ENCODE results near the gene TTBK1. TPM values are rescaled to one million over a fixed set of nuclear protein-coding genes. Genes with fewer than 3 reads are reported as not detected.

Gene TTBK1
- total RNA-seq, 2 donors from 2014 or later: 0.26 to 0.33 TPM

DNA sequence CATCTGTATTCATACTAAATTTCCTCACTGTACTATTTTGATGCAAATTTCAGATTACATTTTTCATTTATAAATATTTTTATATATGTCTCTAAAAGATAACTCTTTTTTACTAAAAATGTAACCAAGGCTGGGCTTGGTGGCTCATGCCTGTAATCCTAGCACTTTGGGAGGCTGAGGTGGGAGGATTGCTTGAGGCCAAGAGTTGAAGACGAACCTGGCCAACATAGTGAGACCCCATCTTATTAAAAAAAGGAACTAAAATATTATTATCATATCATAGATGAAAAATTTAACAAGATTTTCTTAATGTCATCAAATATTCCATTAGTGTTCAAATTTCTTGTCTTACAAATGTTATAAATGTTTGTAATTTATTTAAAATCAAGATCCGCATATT is 7.4 kb upstream of the TTBK1 start:
- no peaks in the 10 kb centered on the region for H3K9me3 ChIP-seq
- no peak overlapping the region for H3K4me3 ChIP-seq
- TF ChIP-seq POLR2A (IDR thresholded peaks at IDR 0.05): no peak
- no peak for TF ChIP-seq CTCF (IDR thresholded peaks at IDR 0.05)
- ATAC-seq (no peak), DNase-seq (no peak)
- no peak overlapping the region for H3K27ac ChIP-seq
- intact Hi-C loops (cut with DNase I): no loop called here
- no peaks in the 10 kb centered on the region for H3K4me1 ChIP-seq
- H3K36me3 ChIP-seq (replicated peaks in 1 of 2; ENCODE audit: insufficient read depth in 1 of 2, low read depth in 2 of 2): no peaks in the 10 kb centered on the region
- no peaks in the 10 kb centered on the region for H3K27me3 ChIP-seq
- 80% methylated on average over 2 of the region's 2 CpGs for WGBS, 2 donors

GRCh38 chr6:43239054-43239453 is 4.2 kb upstream of the TTBK1 start:
- Histone ChIP-seq H3K4me1 (no peaks in the 10 kb centered on the region), H3K36me3 (replicated peaks in 1 of 2; ENCODE audit: insufficient read depth in 1 of 2, low read depth in 2 of 2) (no peaks in the 10 kb centered on the region), H3K27me3 (peaks cover 0 to 6% of the 10 kb centered on the region in 2 donors), H3K9me3 (no peaks in the 10 kb centered on the region), H3K27ac (no peak overlapping the region), H3K4me3 (no peak overlapping the region)
- ATAC-seq (no peak), DNase-seq (no peak)
- WGBS, 2 donors: 52 to 54% methylated on average over 2 of the region's 2 CpGs
- TF ChIP-seq POLR2A (IDR thresholded peaks at IDR 0.05): no peak
- TF ChIP-seq CTCF (IDR thresholded peaks at IDR 0.05): no peak
- intact Hi-C loops (cut with DNase I): no loop called here

DNA sequence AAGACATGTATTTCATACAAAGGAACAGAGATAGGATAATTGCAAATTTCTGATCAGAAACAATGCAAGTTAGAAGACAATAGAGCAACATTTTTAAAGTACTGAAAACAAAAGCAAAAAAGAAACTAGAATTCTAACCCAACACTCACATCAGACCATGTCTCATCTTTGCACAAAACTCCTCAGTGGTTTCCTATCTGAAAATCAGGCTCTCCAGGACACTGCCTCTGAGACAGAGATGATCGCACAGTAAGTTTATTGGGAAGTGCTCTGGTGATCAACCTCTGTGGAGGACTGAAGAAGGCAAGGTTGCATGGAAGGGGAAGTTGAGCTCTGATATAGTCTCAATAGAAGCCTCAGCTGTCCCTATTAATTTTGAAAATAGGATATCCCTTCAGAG is 2.3 kb upstream of the TTBK1 start:
- ATAC-seq: no peak
- no peak for DNase-seq
- H3K27me3 ChIP-seq: peaks cover 0 to 6% of the 10 kb centered on the region in 2 donors

GRCh38 chr6:43241446-43241845 is 1.8 kb upstream of the TTBK1 start:
- intact Hi-C loops (cut with DNase I): no loop called here
- Histone ChIP-seq H3K27me3 (peaks cover 0 to 6% of the 10 kb centered on the region in 2 donors), H3K4me1 (peaks cover 2% of the 10 kb centered on the region), H3K9me3 (no peaks in the 10 kb centered on the region), H3K36me3 (replicated peaks in 1 of 2; ENCODE audit: insufficient read depth in 1 of 2, low read depth in 2 of 2) (no peaks in the 10 kb centered on the region), H3K4me3 (no peak overlapping the region), H3K27ac (no peak overlapping the region)
- DNase-seq (no peak), ATAC-seq (no peak)
- TF ChIP-seq POLR2A (IDR thresholded peaks at IDR 0.05): no peak
- no peak for TF ChIP-seq CTCF (IDR thresholded peaks at IDR 0.05)
- 83 to 87% methylated on average over 2 of the region's 2 CpGs for WGBS, 2 donors

More for the DNA sequence above, 2.3 kb upstream of the TTBK1 start:
- 90 to 94% methylated on average over 1 of the region's 1 CpG for WGBS, 2 donors
- Histone ChIP-seq H3K27ac (no peak overlapping the region), H3K4me3 (no peak overlapping the region), H3K4me1 (no peaks in the 10 kb centered on the region), H3K36me3 (replicated peaks in 1 of 2; ENCODE audit: insufficient read depth in 1 of 2, low read depth in 2 of 2) (no peaks in the 10 kb centered on the region), H3K9me3 (no peaks in the 10 kb centered on the region)
- TF ChIP-seq CTCF (IDR thresholded peaks at IDR 0.05) (no peak), POLR2A (IDR thresholded peaks at IDR 0.05) (no peak)
- intact Hi-C loops (cut with DNase I): no loop called here

GRCh38 chr6:43243664-43244321 is 512 bp downstream of the TTBK1 start:
- peaks cover 16% of the 10 kb centered on the region for H3K4me1 ChIP-seq
- no peaks in the 10 kb centered on the region for H3K9me3 ChIP-seq
- H3K27ac ChIP-seq: no peak overlapping the region
- WGBS, 2 donors: 34 to 63% methylated on average over 14 to 27 of the region's 37 CpGs
- DNase-seq: no peak
- TF ChIP-seq POLR2A (IDR thresholded peaks at IDR 0.05): no peak
- no peak for TF ChIP-seq CTCF (IDR thresholded peaks at IDR 0.05)
- intact Hi-C loops (cut with DNase I): no loop called here
- no peaks in the 10 kb centered on the region for H3K36me3 ChIP-seq (replicated peaks in 1 of 2; ENCODE audit: insufficient read depth in 1 of 2, low read depth in 2 of 2)
- no peak for ATAC-seq
- H3K4me3 ChIP-seq: no peak overlapping the region
- peaks cover 0 to 6% of the 10 kb centered on the region in 2 donors for H3K27me3 ChIP-seq

Measured in body of pancreas (tissue), 4 donors.